ENCODE results near the gene DNAH17. TPM values are rescaled to one million over a fixed set of nuclear protein-coding genes. Genes with fewer than 3 reads are reported as not detected.

DNAH17 gene
- total and polyA plus RNA-seq, 2 of the 8 experiments (the other 6 are each of a cell fraction or from before 2014, with no cell fraction given), result 0.14 to 0.67 TPM

DNA sequence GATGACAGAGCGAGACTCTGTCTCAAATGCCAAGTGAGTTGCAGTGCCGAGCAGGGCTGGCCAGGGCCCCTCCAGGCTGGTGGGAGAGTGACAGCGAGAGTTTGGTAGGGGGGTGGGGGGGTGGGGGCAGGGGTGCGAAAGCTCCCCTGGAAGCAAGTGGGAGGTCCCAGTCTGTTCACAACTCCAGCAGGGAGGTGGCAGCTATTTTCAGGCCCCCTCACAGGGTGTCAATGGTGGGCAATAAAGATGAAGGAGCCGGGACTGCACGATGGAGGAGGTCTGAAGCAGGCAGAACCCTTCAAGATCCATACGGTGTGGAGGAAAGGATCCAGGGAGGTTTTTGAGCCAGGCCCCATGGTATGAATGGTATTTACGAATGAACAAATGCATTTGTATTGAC lies 115.0 kb downstream of the DNAH17 start (continued):
- no peak for TF ChIP-seq GABPA (IDR thresholded peaks at IDR 0.05; ENCODE audit: borderline replicate concordance, insufficient read depth, low read length)

DNA sequence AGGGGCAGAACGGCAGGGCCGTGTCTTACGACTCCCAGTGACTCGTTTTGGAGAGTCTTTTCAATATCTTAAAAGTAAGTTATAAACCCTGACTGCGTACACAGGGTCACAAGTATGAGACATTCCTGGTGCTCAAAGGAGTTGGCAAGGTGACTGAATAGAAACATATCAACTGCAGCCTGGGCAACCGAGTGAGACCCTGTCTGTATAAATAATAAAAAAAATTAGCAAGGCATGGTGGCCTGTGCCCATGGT lies 115.5 kb downstream of the DNAH17 start:
- H3K4ac ChIP-seq (replicated peaks; ENCODE audit: insufficient read length, low read depth, low read length), result no peak overlapping the region
- H2BK12ac ChIP-seq (ENCODE audit: low read depth, low read length), result no peak overlapping the region
- H4K8ac ChIP-seq (ENCODE audit: extremely low read depth, insufficient read depth, low read length), result no peak overlapping the region
- H4K20me1 ChIP-seq (replicated peaks in 1 of 2; ENCODE audit: control insufficient read depth in 1 of 2, insufficient read depth in 2 of 2, low read length in 2 of 2), result no peaks in the 10 kb centered on the region
- H3K27ac ChIP-seq (ENCODE audit: low read depth, low read length), result no peak overlapping the region
- CTCF ChIA-PET (ENCODE audit: partially characterized antibody), result interaction anchor here (0.7 kb wide), 1 partner anchor 127 kb away, joined by 3 read pairs; no protein-coding TSS in a partner anchor
- H3K4me3 ChIP-seq (ENCODE audit: extremely low read depth in 1 of 4, insufficient read depth in 2 of 4, low read depth in 3 of 4, low read length in 4 of 4), result no peak overlapping the region
- H2AFZ ChIP-seq (ENCODE audit: low read length), result no peak overlapping the region
- H3K23me2 ChIP-seq (ENCODE audit: low read depth, low read length), result 0 out of 2 replicates have a peak, but pooled peaks cover 3% of the 10 kb centered on the region
- DNase-seq (ENCODE audit: low read depth in 1 of 2, low spot score in 2 of 2) (no peak), FAIRE-seq (no peak)
- POLR2A ChIA-PET (ENCODE audit: partially characterized antibody), result no interaction called here
- H3K9ac ChIP-seq (replicated peaks in 1 of 4; ENCODE audit: extremely low read depth in 1 of 4, low read depth in 3 of 4, low read length in 3 of 4), result no peak overlapping the region
- no peak overlapping the region for H2BK120ac ChIP-seq (replicated peaks; ENCODE audit: low read depth, low read length)
- H2BK5ac ChIP-seq (ENCODE audit: low read depth, low read length), result no peak overlapping the region
- H3K56ac ChIP-seq (replicated peaks; ENCODE audit: insufficient read length, low read depth, low read length), result no peak overlapping the region
- peaks cover 6% of the 10 kb centered on the region in 2 experiments; a peak in 2 of 4 replicates for H3K9me3 ChIP-seq (ENCODE audit: insufficient read depth in 2 of 2, low read depth in 1 of 2, low read length in 1 of 2)
- H2BK20ac ChIP-seq (ENCODE audit: low read length), result no peak overlapping the region
- H2BK15ac ChIP-seq (ENCODE audit: low read length), result no peak overlapping the region
- no peak overlapping the region for H4K5ac ChIP-seq (ENCODE audit: insufficient read length, low read depth, low read length)
- no peak overlapping the region for H4K91ac ChIP-seq (replicated peaks; ENCODE audit: insufficient read length, low read length)
- 94% methylated on average over 6 of the region's 6 CpGs; no CpG with 5 or more reads in 1 of the 2 experiments for WGBS, 2 experiments (ENCODE audit: extremely low coverage in 1 of 2, insufficient coverage in 1 of 2, insufficient read length in 1 of 2, insufficient replicate concordance in 2 of 2, low coverage in 1 of 2, low lambda C conversion rate in 2 of 2, missing lambda C conversion rate in 1 of 2)
- no peaks in the 10 kb centered on the region for H3K79me2 ChIP-seq (ENCODE audit: control insufficient read depth in 1 of 2, insufficient read depth in 2 of 2, low read length in 2 of 2)
- H3K14ac ChIP-seq (ENCODE audit: insufficient read length), result no peak overlapping the region
- H3K27me3 ChIP-seq (replicated peaks in 1 of 4; ENCODE audit: control insufficient read depth in 3 of 4, extremely low read depth in 1 of 4, insufficient read depth in 3 of 4, low read length in 3 of 4), result no peaks in the 10 kb centered on the region
- H3K23ac ChIP-seq (ENCODE audit: insufficient read length), result no peak overlapping the region
- H3K4me1 ChIP-seq (replicated peaks in 1 of 4; ENCODE audit: control insufficient read depth in 3 of 4, insufficient read depth in 4 of 4, low read length in 3 of 4), result no peaks in the 10 kb centered on the region
- H2AK5ac ChIP-seq (ENCODE audit: low read depth, low read length), result no peak overlapping the region
- no peaks in the 10 kb centered on the region for H3K36me3 ChIP-seq (ENCODE audit: control insufficient read depth in 2 of 4, insufficient read depth in 4 of 4, low read length in 3 of 4)
- no peak overlapping the region for H3K4me2 ChIP-seq (ENCODE audit: insufficient read depth in 1 of 2, low read depth in 2 of 2, low read length in 2 of 2)
- no peak overlapping the region for H3K18ac ChIP-seq (ENCODE audit: extremely low read depth, low read length)
- no peaks in the 10 kb centered on the region for H3K79me1 ChIP-seq (ENCODE audit: low read depth, low read length)
- no peak for TF ChIP-seq POLR2A (IDR thresholded peaks at IDR 0.05; ENCODE audit: control extremely low read depth in 1 of 2, low read depth in 2 of 2, low read length in 2 of 2)
- TF ChIP-seq, protein P1, sequence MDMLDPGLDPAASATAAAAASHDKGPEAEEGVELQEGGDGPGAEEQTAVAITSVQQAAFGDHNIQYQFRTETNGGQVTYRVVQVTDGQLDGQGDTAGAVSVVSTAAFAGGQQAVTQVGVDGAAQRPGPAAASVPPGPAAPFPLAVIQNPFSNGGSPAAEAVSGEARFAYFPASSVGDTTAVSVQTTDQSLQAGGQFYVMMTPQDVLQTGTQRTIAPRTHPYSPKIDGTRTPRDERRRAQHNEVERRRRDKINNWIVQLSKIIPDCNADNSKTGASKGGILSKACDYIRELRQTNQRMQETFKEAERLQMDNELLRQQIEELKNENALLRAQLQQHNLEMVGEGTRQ (IDR thresholded peaks at IDR 0.05; ENCODE audit: low read length), result no peak
- TF ChIP-seq, protein P2, sequence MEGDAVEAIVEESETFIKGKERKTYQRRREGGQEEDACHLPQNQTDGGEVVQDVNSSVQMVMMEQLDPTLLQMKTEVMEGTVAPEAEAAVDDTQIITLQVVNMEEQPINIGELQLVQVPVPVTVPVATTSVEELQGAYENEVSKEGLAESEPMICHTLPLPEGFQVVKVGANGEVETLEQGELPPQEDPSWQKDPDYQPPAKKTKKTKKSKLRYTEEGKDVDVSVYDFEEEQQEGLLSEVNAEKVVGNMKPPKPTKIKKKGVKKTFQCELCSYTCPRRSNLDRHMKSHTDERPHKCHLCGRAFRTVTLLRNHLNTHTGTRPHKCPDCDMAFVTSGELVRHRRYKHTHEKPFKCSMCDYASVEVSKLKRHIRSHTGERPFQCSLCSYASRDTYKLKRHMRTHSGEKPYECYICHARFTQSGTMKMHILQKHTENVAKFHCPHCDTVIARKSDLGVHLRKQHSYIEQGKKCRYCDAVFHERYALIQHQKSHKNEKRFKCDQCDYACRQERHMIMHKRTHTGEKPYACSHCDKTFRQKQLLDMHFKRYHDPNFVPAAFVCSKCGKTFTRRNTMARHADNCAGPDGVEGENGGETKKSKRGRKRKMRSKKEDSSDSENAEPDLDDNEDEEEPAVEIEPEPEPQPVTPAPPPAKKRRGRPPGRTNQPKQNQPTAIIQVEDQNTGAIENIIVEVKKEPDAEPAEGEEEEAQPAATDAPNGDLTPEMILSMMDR (IDR thresholded peaks at IDR 0.05; ENCODE audit: control extremely low read depth in 1 of 3, insufficient read depth in 1 of 3, low read depth in 1 of 3, low read length in 3 of 3), result no peak
- TF ChIP-seq TBP (IDR thresholded peaks at IDR 0.05; ENCODE audit: low read depth, low read length), result no peak
- TF ChIP-seq CTBP2 (IDR thresholded peaks at IDR 0.05; ENCODE audit: borderline replicate concordance, insufficient read depth, insufficient read length, low read length), result no peak
- TF ChIP-seq TAF1 (IDR thresholded peaks at IDR 0.05; ENCODE audit: low read depth, low read length), result no peak
- TF ChIP-seq BCL11A (IDR thresholded peaks at IDR 0.05; ENCODE audit: low read depth in 2 of 2, low read length in 2 of 2), result no peak
- TF ChIP-seq TAF7 (optimal IDR thresholded peaks at IDR 0.05; ENCODE audit: borderline replicate concordance, low read depth, low read length), result no peak
